GM12878 (cell line): ENCODE results near the gene HIVEP2. TPM values are rescaled to one million over a fixed set of nuclear protein-coding genes. Genes with fewer than 3 reads are reported as not detected.

ENCODE experiments used
- ATF7 ChIP-seq: fragments of 450-650 bp; IDR thresholded peaks from 2 replicates; pipeline ENCODE4 v1.6.1; 2016; ENCODE audit warnings: low read depth, mild to moderate bottlenecking
- CBFB ChIP-seq: IDR thresholded peaks from 2 replicates; pipeline ENCODE4 v1.6.1; 2016; ENCODE audit warnings: antibody characterized with exemption, low read depth
- CBX5 ChIP-seq: sonication (generic); IDR thresholded peaks from 2 replicates; pipeline ENCODE4 v1.6.1; 2016; ENCODE audit warnings: low read depth, moderate library complexity, mild to moderate bottlenecking, inconsistent platforms
- CEBPB ChIP-seq, 2 experiments: fragments of 150-350 bp in 1 of 2; IDR thresholded peaks; 2 replicates each; pipeline ENCODE4 v1.6.1; 2012 to 2014; ENCODE audit warnings: low read depth in 2 of 2, low read length in 2 of 2, borderline replicate concordance in 1 of 2, inconsistent platforms in 1 of 2
- CHD1 ChIP-seq: IDR thresholded peaks from 2 replicates; pipeline ENCODE4 v1.6.1; 2012; ENCODE audit warnings: low read depth, low read length, improper control_type of control experiment
- E2F4 ChIP-seq: IDR thresholded peaks from 2 replicates; pipeline ENCODE4 v1.6.1; 2012; ENCODE audit warnings: low read depth, low read length, improper control_type of control experiment
- EP300 ChIP-seq, 2 experiments: fragments of 150-350 bp in 1 of 2; IDR thresholded peaks; 2 replicates each; pipeline ENCODE4 v1.6.1; 2011 to 2012; ENCODE audit warnings: low read depth in 2 of 2, low read length in 2 of 2, borderline replicate concordance in 1 of 2, improper control_type of control experiment in 1 of 2, inconsistent platforms in 1 of 2; ENCODE audit not compliant: control insufficient read depth in 1 of 2
- GATAD2B ChIP-seq: fragments of 450-650 bp; conservative IDR thresholded peaks from 2 replicates; pipeline ENCODE4 v1.6.1; 2017; ENCODE audit warnings: low read depth, mild to moderate bottlenecking, moderate library complexity
- HCFC1 ChIP-seq: fragments of 150-350 bp; IDR thresholded peaks from 2 replicates; pipeline ENCODE4 v1.6.1; 2014; ENCODE audit warnings: low read length
- HDAC2 ChIP-seq: fragments of 200-600 bp; sonication (generic); IDR thresholded peaks from 2 replicates; pipeline ENCODE4 v1.6.1; 2017
- IKZF1 ChIP-seq: fragments of 450-650 bp; conservative IDR thresholded peaks from 2 replicates; pipeline ENCODE4 v1.6.1; 2017; ENCODE audit warnings: antibody characterized with exemption, mild to moderate bottlenecking
- NBN ChIP-seq: fragments of 450-650 bp; IDR thresholded peaks from 2 replicates; pipeline ENCODE4 v1.6.1; 2016
- REST ChIP-seq: IDR thresholded peaks from 2 replicates; pipeline ENCODE4 v1.6.1; 2012; ENCODE audit warnings: mild to moderate bottlenecking, low read depth, low read length
- SMC3 ChIP-seq: IDR thresholded peaks from 2 replicates; pipeline ENCODE4 v1.6.1; 2011; ENCODE audit warnings: low read length, improper control_type of control experiment, borderline replicate concordance
- TBL1XR1 ChIP-seq: IDR thresholded peaks from 2 replicates; pipeline ENCODE4 v1.6.1; 2012; ENCODE audit warnings: low read depth, low read length, improper control_type of control experiment
- TCF7 ChIP-seq: IDR thresholded peaks from 2 replicates; pipeline ENCODE4 v1.6.1; 2014; ENCODE audit warnings: antibody characterized with exemption, borderline replicate concordance
- ZNF384 ChIP-seq: IDR thresholded peaks from 2 replicates; pipeline ENCODE4 v1.6.1; 2012; ENCODE audit warnings: low read depth, mild to moderate bottlenecking, low read length, improper control_type of control experiment, borderline replicate concordance
- polyA plus RNA-seq, 11 experiments: library from polyadenylated mRNA; depleted of rRNA in 4 of 11; unstranded in 6 of 11; stranded (reverse) in 5 of 11; fragments of >200 nt; fragmentation: Nextera tagmentation in 4 of 11; fragmentation: Illumina TruSeq in 1 of 11; extraction: Ambion mirVana in 4 of 11; extraction: Trizol in 1 of 11; gene quantifications; 1 replicate in 1 of 11; 2 replicates in 10 of 11; pipeline versions ENCODE4 v1.2.1 to v1.2.3, GENCODE V29; 2011 to 2016; ENCODE audit warnings: inconsistent platforms in 2 of 11, missing spikeins in 2 of 11, low read depth in 1 of 11
- total RNA-seq, 4 experiments: library from RNA; depleted of rRNA in 3 of 4; stranded (reverse); fragments of >200 nt in 3 of 4; fragmentation: Illumina TruSeq in 1 of 4; extraction: Trizol in 1 of 4; gene quantifications; 2 replicates each; pipeline versions ENCODE4 v1.2.1 to v1.2.3, GENCODE V29; 2013 to 2021

The HIVEP2 gene
- total and polyA plus RNA-seq, 10 of the 15 experiments (the other 5 are each of a cell fraction or from before 2014, with no cell fraction given), result 1.2 to 15.7 (median 10.2) TPM

GRCh38 chr6:142856624-142857232 lies 88.2 kb downstream of the HIVEP2 start (continued):
- peak; percentile 36; the same call in 1 of the 2 replicates for TF ChIP-seq CBX5
- TF ChIP-seq E2F4, result no peak
- TF ChIP-seq NBN, result no peak; the same call in 1 of the 2 replicates
- peak; percentile 58 for TF ChIP-seq IKZF1
- 0 out of 2 replicates have a peak, but pooled peaks have one; percentile 26 for TF ChIP-seq GATAD2B
- TF ChIP-seq REST, result no peak
- TF ChIP-seq HCFC1, result no peak
- peak; percentile 71 for TF ChIP-seq ZNF384
- TF ChIP-seq SMC3, result no peak
- 0 out of 4 replicates have a peak, but pooled peaks of 1 of the 2 experiments have one; percentile 37 for TF ChIP-seq EP300 (IDR thresholded peaks at IDR 0.05; ENCODE audit: borderline replicate concordance in 1 of 2, control insufficient read depth in 1 of 2, low read depth in 2 of 2, low read length in 2 of 2)
- 0 out of 4 replicates have a peak, but pooled peaks of 1 of the 2 experiments have one; percentile 23 for TF ChIP-seq CEBPB (IDR thresholded peaks at IDR 0.05; ENCODE audit: borderline replicate concordance in 1 of 2, low read depth in 2 of 2, low read length in 2 of 2)
- peak; percentile 83 for TF ChIP-seq ATF7
- no peak for TF ChIP-seq CHD1
- TF ChIP-seq TCF7, result peak; percentile 14; the same call in 1 of the 2 replicates
- 0 out of 2 replicates have a peak, but pooled peaks have one; percentile 4 for TF ChIP-seq HDAC2
- TF ChIP-seq TBL1XR1, result no peak
- peak; percentile 67; the same call in 1 of the 2 replicates for TF ChIP-seq CBFB
